ENCODE data around the gene CYP2C19. TPM values are rescaled to one million over a fixed set of nuclear protein-coding genes. Genes with fewer than 3 reads are reported as not detected.
"Not testable (repeated sequence)": the region's sequence is repeated elsewhere in the genome, so short reads cannot be mapped to it uniquely, and the experiment has no call there.

Gene CYP2C19
- polyA plus RNA-seq (ENCODE audit: insufficient read depth in 1 of 5, insufficient read length in 5 of 5, low replicate concordance in 1 of 5) = under 1 TPM in 2 of 5 donors, not detected in 3; 0.09 to 0.12 TPM
- long read RNA-seq, donor 1 = 0 reads
- long read RNA-seq, donor 2 = 0 reads
- long read RNA-seq, donor 3 = 0 reads
- long read RNA-seq, donor 4 = 0 reads
- long read RNA-seq, donor 5 = 0 reads
- long read RNA-seq, donor 6 = 0 reads
- long read RNA-seq, donor 7 = 0 reads
- long read RNA-seq, donor 8 = 0 reads

DNA sequence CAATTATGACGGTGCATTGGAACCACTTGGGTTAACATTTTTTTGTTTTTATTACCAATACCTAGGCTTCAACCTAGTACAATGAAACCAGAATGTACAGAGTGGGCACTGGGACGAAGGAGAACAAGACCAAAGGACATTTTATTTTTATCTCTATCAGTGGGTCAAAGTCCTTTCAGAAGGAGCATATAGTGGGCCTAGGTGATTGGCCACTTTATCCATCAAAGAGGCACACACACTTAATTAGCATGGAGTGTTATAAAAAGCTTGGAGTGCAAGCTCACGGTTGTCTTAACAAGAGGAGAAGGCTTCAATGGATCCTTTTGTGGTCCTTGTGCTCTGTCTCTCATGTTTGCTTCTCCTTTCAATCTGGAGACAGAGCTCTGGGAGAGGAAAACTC is at the start of gene CYP2C19:
CYP2C19 (plus strand) TSS at position 289 of the 400 bp plus-strand sequence; CDS start at position 314, 25 bp downstream.
- DNase-seq = no peak

DNA sequence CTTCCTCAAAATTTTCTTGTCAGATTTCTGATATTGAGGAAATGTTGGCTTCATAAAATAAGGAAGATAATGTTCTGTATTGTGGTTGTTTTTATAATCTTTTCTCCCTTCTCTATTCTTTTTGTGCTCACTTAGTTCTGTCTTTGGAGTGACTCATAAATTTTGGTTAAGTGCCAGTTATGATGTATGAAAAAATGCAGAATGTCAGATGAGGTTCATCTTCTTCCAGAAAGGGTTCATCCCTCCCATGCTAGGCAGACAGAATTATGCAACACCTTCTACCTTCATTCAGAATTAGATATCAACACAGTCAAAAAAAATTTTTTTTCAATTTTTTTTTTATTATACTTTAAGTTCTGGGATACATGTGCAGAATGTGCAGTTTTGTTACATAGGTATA is 36.6 kb upstream of the CYP2C19 start:
- DNase-seq = no peak

DNA sequence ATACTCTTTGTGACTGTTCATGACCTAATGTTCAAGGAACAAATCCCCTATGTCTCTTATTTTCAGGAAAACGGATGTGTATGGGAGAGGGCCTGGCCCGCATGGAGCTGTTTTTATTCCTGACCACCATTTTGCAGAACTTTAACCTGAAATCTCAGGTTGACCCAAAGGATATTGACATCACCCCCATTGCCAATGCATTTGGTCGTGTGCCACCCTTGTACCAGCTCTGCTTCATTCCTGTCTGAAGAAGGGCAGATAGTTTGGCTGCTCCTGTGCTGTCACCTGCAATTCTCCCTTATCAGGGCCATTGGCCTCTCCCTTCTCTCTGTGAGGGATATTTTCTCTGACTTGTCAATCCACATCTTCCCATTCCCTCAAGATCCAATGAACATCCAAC is 27.3 kb upstream of the CYP2C19 start:
- DNase-seq = no peak

DNA sequence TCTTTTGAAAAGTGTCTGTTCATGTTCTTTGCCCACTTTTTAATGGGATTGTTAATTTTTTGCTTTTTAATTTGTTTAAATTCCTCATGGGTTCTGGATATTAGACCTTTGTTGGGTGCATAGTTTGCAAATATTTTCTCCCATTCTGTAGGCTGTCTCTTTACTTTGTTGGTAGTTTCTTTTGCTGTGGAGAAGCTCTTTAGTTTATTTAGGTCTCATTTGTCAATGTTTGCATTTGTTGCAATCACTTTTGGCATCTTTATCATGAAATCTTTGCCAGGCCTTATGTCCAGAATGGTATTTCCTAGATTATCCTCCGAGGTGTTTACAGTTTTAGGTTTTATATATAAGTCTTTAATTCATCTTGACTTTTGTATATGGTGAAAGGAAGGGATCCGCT is 23.9 kb upstream of the CYP2C19 start:
- no peak for DNase-seq

DNA sequence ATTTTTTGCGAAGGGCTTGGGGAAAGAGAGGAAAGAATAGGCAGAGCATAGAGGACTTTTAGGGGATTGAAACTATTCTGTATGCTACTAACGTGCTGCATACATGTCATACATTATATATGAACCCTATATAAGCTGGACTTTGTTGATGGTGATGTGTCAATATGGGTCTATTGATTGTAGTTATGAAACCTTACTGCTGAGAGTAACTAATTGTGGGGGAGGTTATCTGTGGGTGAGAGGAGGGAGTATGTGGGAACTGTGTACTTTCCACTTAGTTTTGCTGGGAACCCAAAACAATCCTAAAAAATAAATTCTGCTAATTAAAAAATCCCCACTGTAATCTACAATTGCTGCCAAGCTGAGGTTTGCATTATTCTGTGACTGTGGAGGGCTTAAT is 15.3 kb upstream of the CYP2C19 start:
- no peak for DNase-seq

DNA sequence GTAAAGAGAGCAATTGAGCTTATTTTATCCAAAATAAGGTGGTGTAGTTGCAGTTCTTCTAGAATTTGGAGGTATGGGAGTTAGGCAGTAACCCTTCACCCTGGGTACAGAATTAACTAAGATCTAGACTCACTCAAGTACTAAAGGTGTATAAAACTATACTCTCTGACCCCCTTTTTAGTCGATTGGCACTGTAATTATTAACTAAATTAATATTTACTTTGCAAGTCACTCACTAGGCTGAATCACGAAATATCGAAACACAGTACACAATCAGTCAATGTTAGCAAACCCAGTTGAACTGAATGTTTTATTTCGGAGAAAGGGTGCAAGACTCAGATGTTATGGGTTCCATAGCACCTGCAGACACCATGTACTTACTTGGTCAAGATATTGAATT is 14.6 kb upstream of the CYP2C19 start:
- no peak for DNase-seq

DNA sequence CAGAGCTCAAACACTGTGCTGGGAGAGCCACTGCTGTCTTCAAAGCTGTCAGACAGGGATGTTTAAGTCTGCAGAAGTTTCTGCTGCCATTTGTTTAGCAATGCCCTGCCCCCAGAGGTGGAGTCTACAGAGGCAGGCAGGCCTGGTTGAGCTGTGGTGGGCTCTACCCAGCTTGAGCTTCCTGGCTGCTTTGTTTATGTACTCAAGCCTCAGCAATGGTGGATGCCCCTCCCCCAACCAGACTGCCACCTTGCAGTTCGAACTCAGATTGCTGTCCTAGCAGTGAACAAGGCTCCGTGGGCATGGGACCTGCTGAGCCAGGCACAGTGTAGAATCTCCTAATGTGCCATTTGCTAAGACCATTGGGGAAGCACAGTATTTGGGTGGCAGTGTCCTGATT is 4.6 kb upstream of the CYP2C19 start:
- DNase-seq = no peak

DNA sequence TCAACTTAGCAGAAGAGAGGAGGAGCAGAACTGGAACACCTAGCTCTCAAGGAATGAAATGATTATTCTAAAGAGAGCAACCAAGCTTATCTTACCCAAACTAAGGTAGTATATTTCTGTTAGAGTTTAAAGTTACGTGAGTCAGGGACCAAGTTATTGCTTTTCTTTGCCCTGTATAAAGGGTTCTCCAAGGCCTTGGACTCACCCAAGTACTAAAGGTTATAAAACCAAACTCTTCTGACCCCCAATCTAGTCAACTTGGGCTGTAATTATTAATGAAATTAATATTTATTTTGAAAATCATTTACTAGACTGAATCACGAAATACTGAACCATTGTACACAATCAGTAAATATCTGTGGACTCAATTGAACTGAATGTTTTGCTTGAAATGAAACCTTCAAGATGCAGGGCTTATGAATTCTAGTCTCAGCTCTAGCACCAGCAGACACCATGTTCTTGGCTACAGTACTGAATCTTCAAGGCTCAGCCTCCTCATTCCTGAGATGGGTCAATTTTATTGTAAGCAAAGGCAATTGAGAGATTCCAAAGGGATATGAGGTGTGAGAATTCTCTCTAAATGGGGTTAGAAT is 1.8 kb upstream of the CYP2C19 start:
- DNase-seq = no peak

DNA sequence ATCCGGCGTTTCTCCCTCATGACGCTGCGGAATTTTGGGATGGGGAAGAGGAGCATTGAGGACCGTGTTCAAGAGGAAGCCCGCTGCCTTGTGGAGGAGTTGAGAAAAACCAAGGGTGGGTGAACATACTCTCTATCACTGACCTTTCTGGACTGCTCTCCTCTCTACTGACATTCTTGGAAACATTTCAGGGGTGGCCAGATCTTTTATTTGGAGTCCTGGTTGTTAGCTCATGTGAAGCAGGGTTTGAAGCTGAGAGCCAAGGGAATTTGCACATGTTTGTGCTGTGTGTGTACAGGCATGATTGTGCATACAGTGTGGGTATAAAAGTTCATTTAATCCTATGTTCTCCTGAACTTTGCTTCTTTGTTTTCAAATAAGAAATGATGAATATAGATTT is 12.9 kb downstream of the CYP2C19 start:
- DNase-seq = not testable (repeated sequence)

DNA sequence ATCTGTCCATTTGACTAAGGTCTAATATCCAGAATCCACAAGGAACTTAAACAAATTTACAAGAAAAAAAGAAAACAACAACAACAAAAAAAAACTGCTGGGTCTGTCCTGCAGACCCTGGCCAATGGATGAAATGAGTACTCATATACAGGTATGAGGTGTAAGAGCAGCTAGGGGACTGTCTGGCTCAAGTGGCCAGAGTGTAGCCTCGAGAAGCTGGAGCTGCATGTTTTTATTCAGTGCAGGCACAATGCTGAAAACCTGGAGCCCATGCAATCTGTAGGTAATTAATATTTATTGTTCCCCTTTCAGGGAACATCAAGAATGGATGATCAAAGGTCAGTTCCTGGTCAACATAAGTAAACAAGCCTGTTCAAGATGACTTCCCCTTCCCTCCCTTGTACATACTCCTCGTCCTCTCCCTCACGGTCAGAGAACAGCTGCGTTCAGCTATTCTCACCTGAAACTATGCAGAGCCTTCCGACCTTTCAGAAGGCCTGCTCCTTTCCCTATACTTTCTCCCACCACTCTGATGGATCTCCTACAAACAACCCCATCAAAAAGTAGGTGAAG is 15.5 kb downstream of the CYP2C19 start:
- DNase-seq = no peak

DNA sequence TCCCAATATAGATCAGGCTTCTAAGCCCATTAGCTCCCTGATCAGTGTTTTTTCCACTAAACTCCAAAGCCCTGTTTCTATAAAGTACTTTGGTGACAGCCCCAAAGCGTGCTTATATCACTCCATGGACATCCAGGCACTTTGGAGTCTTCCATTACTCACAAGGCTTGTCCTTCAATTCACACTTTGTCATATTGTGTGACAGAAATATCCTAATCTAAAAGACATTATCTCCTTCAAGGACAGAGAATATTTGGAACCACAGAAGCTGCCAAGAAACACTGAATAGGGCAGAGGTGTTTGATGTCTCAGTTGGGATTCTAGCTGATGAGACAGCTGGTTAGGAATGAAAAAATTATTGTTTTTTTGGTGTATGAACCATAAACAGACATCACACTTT is 18.4 kb downstream of the CYP2C19 start:
- DNase-seq = no peak

DNA sequence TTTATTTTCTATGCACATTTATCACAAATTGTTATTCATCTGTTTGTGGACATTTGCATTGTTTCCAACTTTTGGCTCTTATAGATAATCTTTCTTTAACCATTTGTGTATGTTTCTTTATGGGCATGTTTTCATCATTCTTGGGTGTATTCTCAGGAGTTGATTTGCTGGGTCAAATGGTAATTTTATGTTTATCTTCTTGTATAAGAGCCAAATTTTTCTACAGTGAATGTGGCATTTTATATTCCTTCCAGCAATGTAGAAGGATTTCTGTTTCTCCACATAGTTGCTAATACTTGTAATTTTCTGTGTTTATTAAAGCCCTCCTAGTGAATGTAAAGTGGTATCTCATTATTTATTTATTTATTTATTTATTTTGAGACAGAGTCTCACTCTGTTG is 21.8 kb downstream of the CYP2C19 start:
- no peak for DNase-seq

DNA sequence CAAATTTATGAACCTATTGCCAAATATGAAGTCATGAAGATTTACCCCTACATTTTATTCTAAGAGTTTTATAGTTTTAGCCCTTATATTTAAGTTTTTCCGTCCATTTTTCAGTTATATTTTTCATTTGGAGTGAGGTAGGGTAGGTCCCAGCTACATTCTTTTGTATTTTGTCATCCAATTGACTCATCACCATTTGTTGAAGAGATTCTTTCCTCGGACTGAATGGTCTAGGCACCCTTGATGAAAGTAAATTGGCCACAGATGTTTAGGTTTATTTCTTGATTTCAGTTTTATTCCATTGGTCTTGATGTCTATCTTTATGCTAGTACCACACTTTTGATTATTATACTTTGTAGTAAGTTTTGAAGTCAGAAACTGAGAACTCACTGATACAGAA is 22.7 kb downstream of the CYP2C19 start:
- DNase-seq = no peak

DNA sequence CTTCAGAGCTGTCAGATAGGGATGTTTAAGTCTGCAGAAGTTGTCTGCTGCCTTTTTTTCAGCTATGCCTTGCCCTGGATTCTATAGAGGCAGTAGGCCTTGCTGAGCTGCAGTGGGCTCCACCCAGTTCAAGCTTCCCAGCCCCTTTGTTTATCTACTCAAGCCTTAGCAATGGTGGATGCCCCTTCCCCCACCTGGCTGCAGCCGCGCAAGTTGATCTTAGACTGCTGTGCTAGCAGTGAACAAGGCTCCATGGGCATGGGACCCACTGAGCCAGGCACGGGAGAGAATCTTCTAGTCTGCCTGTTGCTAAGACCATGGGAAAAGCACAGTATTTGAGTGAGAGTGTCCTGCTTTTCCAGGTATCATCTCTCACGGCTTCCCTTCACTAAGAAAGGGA is 38.1 kb downstream of the CYP2C19 start:
- DNase-seq = not testable (repeated sequence)

DNA sequence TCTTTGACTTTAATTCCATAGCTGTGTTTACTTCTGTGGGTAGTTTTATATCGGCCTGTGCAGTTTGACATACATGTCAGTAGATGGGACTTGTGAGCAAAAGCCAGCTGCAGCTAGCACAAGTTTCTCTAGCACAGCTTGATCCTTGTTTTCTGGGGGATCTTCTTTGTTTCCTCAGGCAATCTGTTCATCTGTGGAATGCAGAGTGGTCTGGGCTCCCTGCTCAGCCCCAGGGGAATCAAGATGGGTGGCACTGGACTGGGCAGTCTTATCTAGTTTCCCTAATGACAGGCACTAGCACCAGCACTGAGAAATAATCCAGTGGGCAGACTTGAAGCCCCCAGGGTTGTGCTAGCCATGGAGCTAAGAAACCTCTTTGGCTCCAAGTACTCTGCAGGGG is 40.8 kb downstream of the CYP2C19 start:
- no peak for DNase-seq

DNA sequence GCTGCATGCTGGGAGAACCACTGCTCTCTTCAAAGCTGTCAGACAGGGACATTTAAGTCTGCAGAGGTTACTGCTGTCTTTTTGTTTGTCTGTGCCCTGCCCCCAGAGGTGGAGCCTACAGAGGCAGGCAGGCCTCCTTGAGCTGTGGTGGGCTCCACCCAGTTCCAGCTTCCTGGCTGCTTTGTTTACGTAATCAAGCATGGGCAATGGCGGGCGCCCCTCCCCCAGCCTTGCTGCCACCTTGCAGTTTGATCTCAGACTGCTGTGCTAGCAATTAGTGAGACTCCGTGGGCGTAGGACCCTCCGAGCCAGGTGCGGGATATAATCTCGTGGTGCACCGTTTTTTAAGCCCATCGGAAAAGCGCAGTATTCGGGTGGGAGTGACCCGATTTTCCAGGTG is 67.5 kb downstream of the CYP2C19 start:
- DNase-seq = not testable (repeated sequence)

DNA sequence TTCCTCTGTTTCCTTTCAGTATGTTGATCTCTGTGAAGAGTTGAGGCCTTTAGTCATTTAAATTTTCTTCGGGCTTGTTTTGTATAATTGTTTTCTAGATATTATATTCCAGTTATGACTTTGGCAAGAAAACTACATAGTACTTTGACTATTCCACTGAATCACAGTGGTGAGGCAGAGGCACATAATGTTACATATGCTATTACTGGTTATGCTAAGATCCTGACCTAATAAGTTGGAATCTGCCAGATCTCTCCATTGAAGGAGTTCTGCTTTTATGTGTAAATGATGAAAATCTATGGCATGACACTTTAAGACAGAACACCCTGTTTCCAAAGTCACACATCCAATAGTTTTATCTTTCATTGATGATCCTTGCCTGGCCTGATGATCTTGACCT is 83.7 kb downstream of the CYP2C19 start:
- DNase-seq = no peak

DNA sequence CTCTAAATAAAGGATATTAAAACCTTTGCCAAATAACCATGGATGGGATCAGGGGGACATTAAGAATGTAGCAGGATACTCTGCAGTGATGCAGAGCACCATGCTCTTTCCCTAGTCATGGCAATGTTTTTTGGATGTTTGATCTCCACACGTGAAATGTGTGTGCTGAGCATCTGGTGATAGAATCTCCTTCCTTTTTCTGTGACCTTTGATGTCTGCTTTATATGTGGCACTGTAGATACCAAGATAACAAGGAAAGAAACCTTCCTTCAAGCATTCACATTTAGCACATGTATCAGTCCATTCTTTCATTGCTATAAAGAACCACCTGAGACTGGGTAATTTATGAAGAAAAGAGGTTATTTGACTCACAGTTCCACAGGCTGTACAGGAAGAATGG is 88.3 kb downstream of the CYP2C19 start:
- no peak for DNase-seq

DNA sequence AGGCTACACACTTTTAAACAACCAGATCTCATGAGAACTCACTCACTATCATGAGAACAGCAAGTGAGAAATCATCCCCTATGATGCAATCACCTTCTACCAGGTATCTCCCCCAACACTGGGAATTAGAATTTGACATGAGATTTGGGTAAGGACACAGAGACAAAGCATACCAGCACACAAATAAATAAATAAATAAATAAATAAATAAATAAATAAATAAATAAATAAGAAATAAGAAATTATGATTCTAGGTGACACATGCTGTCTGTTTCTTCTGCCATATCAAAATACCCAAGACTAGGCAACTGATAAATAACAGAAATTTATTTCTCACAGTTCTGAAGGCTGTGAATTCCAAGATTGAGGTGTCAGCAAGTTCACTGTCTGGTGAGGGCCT is 88.8 kb downstream of the CYP2C19 start:
- DNase-seq = no peak

DNA sequence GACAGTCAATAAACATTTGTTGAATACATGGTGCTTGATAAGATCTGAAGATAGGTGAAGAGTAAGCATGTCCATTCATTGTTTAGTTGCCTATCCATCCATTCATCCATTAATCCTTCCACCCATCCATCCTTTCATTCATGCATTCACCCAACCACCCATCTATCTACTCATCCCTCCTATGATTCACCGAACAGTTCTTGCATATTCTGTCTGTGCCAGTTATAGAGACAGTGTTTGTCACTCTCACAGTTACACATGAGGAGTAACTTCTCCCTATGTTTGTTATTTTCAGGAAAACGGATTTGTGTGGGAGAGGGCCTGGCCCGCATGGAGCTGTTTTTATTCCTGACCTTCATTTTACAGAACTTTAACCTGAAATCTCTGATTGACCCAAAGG is 90.0 kb downstream of the CYP2C19 start:
- DNase-seq = no peak

DNA sequence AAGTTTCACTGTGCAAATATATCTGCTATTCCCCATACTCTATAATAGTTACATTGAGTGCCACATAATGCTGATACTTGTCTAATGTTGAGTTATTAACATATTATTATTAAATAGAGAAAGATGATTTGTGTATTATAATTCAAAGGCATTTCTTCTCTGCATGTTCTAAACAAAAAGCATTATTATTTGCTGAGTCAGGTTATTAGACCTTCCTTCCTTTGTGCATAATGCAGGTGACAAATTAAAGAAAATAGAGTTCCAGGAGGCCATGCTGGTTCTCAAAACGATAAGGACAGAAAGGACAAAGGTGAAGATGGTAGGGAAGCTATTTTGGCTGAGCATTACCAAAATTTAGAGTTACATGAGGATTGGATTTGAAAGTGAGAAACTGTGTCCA is 90.6 kb downstream of the CYP2C19 start:
- DNase-seq = no peak

DNA sequence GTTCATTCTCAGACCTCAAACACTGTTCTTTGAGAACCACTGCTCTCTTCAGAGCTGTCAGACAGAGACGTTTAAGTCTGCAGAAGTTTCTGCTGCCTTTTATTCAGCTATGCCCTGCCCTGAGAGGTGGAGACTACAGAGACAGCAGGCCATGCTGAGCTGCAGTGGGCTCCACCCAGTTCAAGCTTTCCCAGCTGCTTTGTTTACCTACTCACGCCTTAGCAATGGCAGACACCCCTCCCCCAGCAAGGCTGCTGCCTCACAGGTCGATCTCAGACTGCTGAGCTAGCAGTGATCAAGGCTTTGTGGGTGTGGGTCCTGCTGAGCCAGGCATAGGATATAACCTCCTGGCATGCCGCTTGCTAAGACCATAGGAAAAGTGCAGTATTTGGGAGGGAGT is 95.5 kb downstream of the CYP2C19 start:
- DNase-seq = no peak

DNA sequence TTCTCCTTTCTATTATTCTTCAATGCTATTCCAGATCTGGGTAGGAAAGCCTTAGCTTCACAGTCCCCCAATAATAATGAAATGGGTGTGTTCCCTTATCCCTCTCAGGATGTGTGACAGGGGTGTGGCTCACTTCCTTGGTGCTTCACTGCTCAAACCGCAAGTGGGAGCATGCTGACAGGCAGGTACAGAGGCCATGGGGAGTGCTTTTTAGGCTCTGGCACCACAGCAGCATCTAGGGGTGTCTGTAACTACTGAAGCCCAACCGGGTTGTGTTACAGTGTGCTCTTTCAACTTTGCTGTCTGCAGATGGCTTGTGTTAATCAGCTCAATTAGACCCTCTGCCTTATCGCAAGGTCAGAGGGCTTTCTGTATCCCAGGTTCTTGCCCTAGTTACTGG is 96.6 kb downstream of the CYP2C19 start:
- DNase-seq = no peak

DNA sequence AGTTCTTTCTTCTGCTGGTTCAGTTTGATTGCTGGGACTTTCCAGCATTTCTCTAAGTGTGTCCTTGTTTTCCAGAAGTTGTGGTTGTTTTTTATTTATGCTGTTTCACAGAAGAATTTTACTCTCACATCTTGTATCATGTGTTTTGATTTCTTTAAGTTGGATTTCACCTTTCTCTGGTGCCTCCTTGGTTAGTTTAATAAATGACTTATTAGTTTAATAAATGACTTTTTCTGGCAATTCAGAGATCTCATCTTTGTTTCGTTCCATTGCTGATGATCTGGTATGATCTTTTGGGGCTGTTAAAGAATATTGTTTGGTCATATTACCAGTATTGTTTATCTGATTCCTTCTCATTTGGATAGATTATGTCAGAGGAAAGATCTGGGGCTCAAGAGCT is 116.2 kb downstream of the CYP2C19 start:
- no peak for DNase-seq
